OCI-LY1 (cell line): Measurements from ENCODE around the gene ANK3.

ENCODE experiments used
- H2AFZ ChIP-seq: fragments of 200-600 bp; sonication (generic), shearing (Covaris generic); 2 replicates; pipeline ENCODE4 v1.6.0; 2014; ENCODE audit warnings: antibody characterized with exemption, mild to moderate bottlenecking, low read length
- H3F3A ChIP-seq: fragments of 200-600 bp; sonication (generic), shearing (Covaris generic); 2 replicates; pipeline ENCODE4 v1.6.0; 2014; ENCODE audit warnings: mild to moderate bottlenecking, antibody characterized with exemption, low read length, moderate library complexity; ENCODE audit not compliant: insufficient read depth
- H3K27ac ChIP-seq: fragments of 200-600 bp; sonication (generic); 2 replicates; pipeline ENCODE4 v1.5.1; 2014; ENCODE audit warnings: low read length, mixed run types, mild to moderate bottlenecking, low read depth; ENCODE audit not compliant: poor library complexity, severe bottlenecking
- H3K27me3 ChIP-seq: fragments of 200-600 bp; sonication (generic); 2 replicates; pipeline ENCODE4 v1.6.0; 2014; ENCODE audit warnings: antibody characterized with exemption, mild to moderate bottlenecking, low read length, moderate library complexity; ENCODE audit not compliant: insufficient read depth
- H3K36me3 ChIP-seq: fragments of 200-600 bp; sonication (generic); 2 replicates; pipeline ENCODE4 v1.6.1; 2014; ENCODE audit warnings: mild to moderate bottlenecking, antibody characterized with exemption, low read length, moderate library complexity, mixed read lengths; ENCODE audit not compliant: insufficient read depth
- H3K4me1 ChIP-seq: fragments of 200-600 bp; sonication (generic); 2 replicates; pipeline ENCODE4 v1.5.1; 2014; ENCODE audit warnings: mild to moderate bottlenecking, low read length, moderate library complexity; ENCODE audit not compliant: insufficient read depth, severe bottlenecking
- H3K4me2 ChIP-seq: fragments of 200-600 bp; sonication (generic), shearing (Covaris generic); 2 replicates; pipeline ENCODE4 v1.6.1; 2014; ENCODE audit warnings: low read length
- H3K4me3 ChIP-seq: fragments of 200-600 bp; sonication (generic); 2 replicates; pipeline ENCODE4 v1.5.1; 2014; ENCODE audit warnings: low read length, low read depth, mild to moderate bottlenecking, mixed read lengths; ENCODE audit not compliant: poor library complexity, severe bottlenecking
- H3K79me2 ChIP-seq: fragments of 200-600 bp; shearing (Covaris generic); 2 replicates; pipeline ENCODE4 v1.6.1; 2016; ENCODE audit warnings: mixed run types, low read length, mixed read lengths; ENCODE audit not compliant: insufficient read depth
- H3K9ac ChIP-seq: fragments of 200-600 bp; sonication (generic), shearing (Covaris generic); 2 replicates; pipeline ENCODE4 v1.6.1; 2014; ENCODE audit warnings: mild to moderate bottlenecking, low read length, mixed read lengths
- H3K9me2 ChIP-seq: fragments of 200-600 bp; sonication (generic), shearing (Covaris generic); 2 replicates; pipeline ENCODE4 v1.6.1; 2014; ENCODE audit warnings: low read depth, mild to moderate bottlenecking, low read length, mixed read lengths
- H3K9me3 ChIP-seq: fragments of 200-600 bp; shearing (Covaris generic); 2 replicates; pipeline ENCODE4 v1.6.1; 2014; ENCODE audit warnings: low read length, mixed read lengths
- H4K20me1 ChIP-seq: fragments of 200-600 bp; sonication (generic), shearing (Covaris generic); 2 replicates; pipeline ENCODE4 v1.6.0; 2016; ENCODE audit warnings: mild to moderate bottlenecking, low read length; ENCODE audit not compliant: insufficient read depth
- EZH2 ChIP-seq: fragments of 200-600 bp; sonication (generic), shearing (Covaris generic); IDR thresholded peaks from 2 replicates; pipeline ENCODE4 v1.8.0; 2017; ENCODE audit warnings: borderline replicate concordance, mixed run types, mild to moderate bottlenecking, antibody characterized with exemption, low read length, moderate library complexity, mixed read lengths
- TF ChIP-seq, protein P1 (sequence below): fragments of 200-600 bp; sonication (generic), shearing (Covaris generic); IDR thresholded peaks from 2 replicates; pipeline ENCODE4 v1.5.1; 2017; ENCODE audit warnings: mild to moderate bottlenecking, antibody characterized with exemption, low read length, moderate library complexity, mixed read lengths

Gene ANK3

GRCh38 chr10:60114765-60115586 lies 274.7 kb downstream of the ANK3 start:
- Histone ChIP-seq H3K9ac (no peak overlapping the region), H2AFZ (peak overlapping the region; percentile 6; the same call in 1 of the 2 replicates), H3K27ac (no peak overlapping the region), H3K4me1 (peaks cover 17% of the 10 kb centered on the region), H3K27me3 (no peaks in the 10 kb centered on the region), H4K20me1 (no peaks in the 10 kb centered on the region), H3K79me2 (no peaks in the 10 kb centered on the region), H3K9me3 (no peaks in the 10 kb centered on the region), H3K4me2 (peak overlapping the region; percentile 21; the same call in 1 of the 2 replicates), H3K4me3 (no peak overlapping the region), H3K36me3 (no peaks in the 10 kb centered on the region), H3F3A (no peaks in the 10 kb centered on the region), H3K9me2 (no peaks in the 10 kb centered on the region)
- TF ChIP-seq, protein P1, sequence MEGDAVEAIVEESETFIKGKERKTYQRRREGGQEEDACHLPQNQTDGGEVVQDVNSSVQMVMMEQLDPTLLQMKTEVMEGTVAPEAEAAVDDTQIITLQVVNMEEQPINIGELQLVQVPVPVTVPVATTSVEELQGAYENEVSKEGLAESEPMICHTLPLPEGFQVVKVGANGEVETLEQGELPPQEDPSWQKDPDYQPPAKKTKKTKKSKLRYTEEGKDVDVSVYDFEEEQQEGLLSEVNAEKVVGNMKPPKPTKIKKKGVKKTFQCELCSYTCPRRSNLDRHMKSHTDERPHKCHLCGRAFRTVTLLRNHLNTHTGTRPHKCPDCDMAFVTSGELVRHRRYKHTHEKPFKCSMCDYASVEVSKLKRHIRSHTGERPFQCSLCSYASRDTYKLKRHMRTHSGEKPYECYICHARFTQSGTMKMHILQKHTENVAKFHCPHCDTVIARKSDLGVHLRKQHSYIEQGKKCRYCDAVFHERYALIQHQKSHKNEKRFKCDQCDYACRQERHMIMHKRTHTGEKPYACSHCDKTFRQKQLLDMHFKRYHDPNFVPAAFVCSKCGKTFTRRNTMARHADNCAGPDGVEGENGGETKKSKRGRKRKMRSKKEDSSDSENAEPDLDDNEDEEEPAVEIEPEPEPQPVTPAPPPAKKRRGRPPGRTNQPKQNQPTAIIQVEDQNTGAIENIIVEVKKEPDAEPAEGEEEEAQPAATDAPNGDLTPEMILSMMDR, result peak; percentile 82
- TF ChIP-seq EZH2, result no peak

- Histone ChIP-seq H3K79me2 (no peaks in the 10 kb centered on the region), H2AFZ (no peak overlapping the region), H3K9ac (no peak overlapping the region), H4K20me1 (no peaks in the 10 kb centered on the region), H3K4me1 (peaks cover 17% of the 10 kb centered on the region), H3K4me2 (no peak overlapping the region), H3K9me2 (no peaks in the 10 kb centered on the region), H3F3A (no peaks in the 10 kb centered on the region), H3K27ac (no peak overlapping the region), H3K4me3 (no peak overlapping the region), H3K36me3 (peaks cover 9% of the 10 kb centered on the region; the same call in 1 of the 2 replicates), H3K27me3 (no peaks in the 10 kb centered on the region), H3K9me3 (no peaks in the 10 kb centered on the region)
- TF ChIP-seq EZH2, result no peak
Measured at GRCh38 chr10:60110739-60111138, 278.9 kb downstream of the ANK3 start.

DNA sequence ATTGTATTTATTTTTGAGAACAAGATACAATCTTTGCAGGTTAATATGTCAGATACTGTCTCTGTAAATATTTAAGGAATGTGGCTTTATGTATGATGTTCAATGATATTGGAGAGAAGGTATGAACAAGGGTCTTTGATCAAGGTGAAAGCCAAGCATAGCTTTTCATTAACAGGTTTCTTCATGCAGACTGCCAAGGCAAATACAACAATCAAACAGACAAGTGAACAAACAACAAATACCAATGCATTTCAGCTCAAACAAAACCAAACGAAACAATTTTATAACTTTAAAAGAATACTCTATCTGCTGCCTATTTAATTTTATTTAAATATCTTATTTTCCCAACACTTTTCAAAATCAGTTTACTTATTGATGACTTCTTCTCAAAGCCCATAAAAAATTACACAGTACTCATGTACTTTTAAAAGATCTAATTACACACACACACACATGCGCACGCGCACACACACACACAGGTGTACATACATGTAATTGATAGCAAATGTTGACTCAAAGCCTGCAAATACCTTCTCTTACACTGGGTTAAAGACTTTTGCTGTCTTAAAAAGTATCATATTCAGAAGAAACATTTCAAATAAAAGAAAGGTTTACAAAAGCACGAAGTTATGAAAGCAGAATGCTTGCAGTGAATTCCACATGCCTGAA lies 282.2 kb downstream of the ANK3 start:
- Histone ChIP-seq H3K4me1 (no peaks in the 10 kb centered on the region), H3K27me3 (no peaks in the 10 kb centered on the region), H3K27ac (no peak overlapping the region), H2AFZ (no peak overlapping the region), H3K9ac (no peak overlapping the region), H3K4me3 (no peak overlapping the region), H4K20me1 (no peaks in the 10 kb centered on the region), H3F3A (no peaks in the 10 kb centered on the region), H3K36me3 (peaks cover 23% of the 10 kb centered on the region; the same call in 1 of the 2 replicates), H3K9me2 (no peaks in the 10 kb centered on the region), H3K9me3 (no peaks in the 10 kb centered on the region), H3K79me2 (no peaks in the 10 kb centered on the region), H3K4me2 (no peak overlapping the region)
- no peak for TF ChIP-seq EZH2
- TF ChIP-seq, protein P1, result no peak
